Testis (tissue), 3 donors: ENCODE data around the gene CPEB4. TPM values are rescaled to one million over a fixed set of nuclear protein-coding genes. Genes with fewer than 3 reads are reported as not detected.

Source experiments
- DNase-seq: peaks from one replicate; pipeline ENCODE4 v3.0.0-alpha.2; 2019
- H3K27ac ChIP-seq, 2 donors: fragments of 200-600 bp; sonication (generic); one replicate each; pipeline ENCODE4 v1.5.1; 2019
- H3K27me3 ChIP-seq: fragments of 200-600 bp; sonication (generic); one replicate; pipeline ENCODE4 v1.5.1; 2019
- H3K36me3 ChIP-seq: fragments of 200-600 bp; sonication (generic); one replicate; pipeline ENCODE4 v1.5.1; 2017; ENCODE audit warnings: low read depth; ENCODE audit errors: missing control alignments
- H3K4me1 ChIP-seq: fragments of 200-600 bp; sonication (generic); one replicate; pipeline ENCODE4 v1.5.1; 2019
- H3K4me3 ChIP-seq, 2 donors: fragments of 200-600 bp; sonication (generic); one replicate each; pipeline ENCODE4 v1.5.1; 2017 to 2019
- H3K9me3 ChIP-seq: fragments of 200-600 bp; sonication (generic); one replicate; pipeline ENCODE4 v1.5.1; 2017
- CTCF ChIP-seq, 3 experiments: fragments of 450-650 bp in 2 of 3; fragments of 200-600 bp in 1 of 3; sonication (generic) in 1 of 3; IDR thresholded peaks; one replicate each; pipeline ENCODE4 v1.5.1; 2016 to 2019; ENCODE audit warnings: antibody characterized with exemption in 3 of 3, mild to moderate bottlenecking in 2 of 3, moderate library complexity in 1 of 3
- POLR2A ChIP-seq: fragments of 450-650 bp; IDR thresholded peaks from one replicate; pipeline ENCODE4 v1.6.1; 2017; ENCODE audit warnings: antibody characterized with exemption, mild to moderate bottlenecking, moderate library complexity
- WGBS, 2 donors: methylation state at CpG; one replicate each; pipeline ENCODE4 v1.1.5; 2018; 5-methylcytosine and 5-hydroxymethylcytosine counted together
- intact Hi-C: fragments of 100-400 bp; cut with DNase I; formaldehyde crosslinking; loops from one replicate; pipeline ENCODE4 v1.15.1; 2023; ENCODE audit warnings: low total_unique reads
- polyA plus RNA-seq: library from polyadenylated mRNA; stranded (reverse); fragments of 350-450 nt; fragmentation: Illumina TruSeq; extraction: RNeasy Lipid Tissue Mini Kit (QIAGEN cat#74804); gene quantifications from one replicate; pipeline ENCODE4 v1.2.3, GENCODE V29; 2014; ENCODE audit warnings: low read depth, low replicate concordance; ENCODE audit not compliant: insufficient read depth
- total RNA-seq, 2 donors: library from RNA; depleted of rRNA; stranded (reverse); fragments of >200 nt; gene quantifications; one replicate each; pipeline ENCODE4 v1.2.3, GENCODE V29; 2016

The CPEB4 gene
- total and polyA plus RNA-seq, 3 donors from 2014 or later: 29.4 to 64.4 (median 52.9) TPM

GRCh38 chr5:173974688-173975239 lies 86.6 kb downstream of the CPEB4 start:
- Histone ChIP-seq H3K27me3 (no peaks in the 10 kb centered on the region), H3K36me3 (no peaks in the 10 kb centered on the region), H3K9me3 (no peaks in the 10 kb centered on the region), H3K4me1 (no peaks in the 10 kb centered on the region), H3K27ac (no peak overlapping the region), H3K4me3 (no peak overlapping the region)
- WGBS, 2 donors: 63 to 69% methylated on average over 5 of the region's 5 CpGs
- no peak for DNase-seq
- intact Hi-C loops: loop anchor here (5.0 kb wide), 1 partner anchor 357 kb away; the partner anchor contains the start of gene BOD1
- TF ChIP-seq CTCF (IDR thresholded peaks at IDR 0.05) (no peak), POLR2A (no peak)

- H3K27ac ChIP-seq: no peak overlapping the region
- no peak for TF ChIP-seq POLR2A
- TF ChIP-seq CTCF (IDR thresholded peaks at IDR 0.05): no peak
- H3K4me3 ChIP-seq: no peak overlapping the region
- no peaks in the 10 kb centered on the region for H3K9me3 ChIP-seq
- intact Hi-C loops: no loop called here
- WGBS, 2 donors: 69 to 71% methylated on average over 5 of the region's 5 CpGs
- no peaks in the 10 kb centered on the region for H3K36me3 ChIP-seq
- H3K4me1 ChIP-seq: no peaks in the 10 kb centered on the region
- DNase-seq: no peak
- no peaks in the 10 kb centered on the region for H3K27me3 ChIP-seq
Observed at GRCh38 chr5:173981185-173981761, 93.1 kb downstream of the CPEB4 start.

- Histone ChIP-seq H3K4me3 (no peak overlapping the region), H3K27me3 (no peaks in the 10 kb centered on the region), H3K27ac (no peak overlapping the region), H3K36me3 (no peaks in the 10 kb centered on the region), H3K9me3 (no peaks in the 10 kb centered on the region), H3K4me1 (no peaks in the 10 kb centered on the region)
- no peak for TF ChIP-seq POLR2A
- TF ChIP-seq CTCF (IDR thresholded peaks at IDR 0.05): peak in 1 of 3 experiments; percentile 9
- no peak for DNase-seq
- WGBS, 2 donors: 49 to 51% methylated on average over 4 of the region's 4 CpGs
- intact Hi-C loops: no loop called here
Observed at GRCh38 chr5:173984218-173984617, 96.1 kb downstream of the CPEB4 start.

GRCh38 chr5:173988554-173989431 lies 100.6 kb downstream of the CPEB4 start, which contains the start of gene C5orf47:
Gene C5orf47, plus strand, starts transcription at chr5:173989170. Its CDS starts 94 bp downstream, at chr5:173989264.
- Histone ChIP-seq H3K4me1 (no peaks in the 10 kb centered on the region), H3K9me3 (no peaks in the 10 kb centered on the region), H3K36me3 (no peaks in the 10 kb centered on the region), H3K27me3 (no peaks in the 10 kb centered on the region), H3K27ac (peak within 1 kb of the TSS; percentile 50 to 75), H3K4me3 (peak within 1 kb of the TSS; percentile 57 to 64)
- 75 to 83% methylated on average over 22 to 51 of the region's 51 CpGs for WGBS, 2 donors
- DNase-seq: peak; percentile 58
- TF ChIP-seq POLR2A (no peak), CTCF (IDR thresholded peaks at IDR 0.05) (no peak)
- intact Hi-C loops: no loop called here
